GM12874 (cell line): ENCODE results near the gene SHISA5.

Experiments
- CTCF ChIP-seq: IDR thresholded peaks from 2 replicates; pipeline ENCODE4 v1.5.1; 2011; ENCODE audit warnings: low read depth, mild to moderate bottlenecking, control low read depth, low read length, moderate library complexity; ENCODE audit not compliant: insufficient read depth

Gene SHISA5

GRCh38 chr3:48503401-48504050, 448 bp downstream of the SHISA5 start:
- TF ChIP-seq CTCF = no peak

GRCh38 chr3:48502728-48503168, 1.2 kb downstream of the SHISA5 start:
- TF ChIP-seq CTCF = no peak

GRCh38 chr3:48502121-48502520, 1.9 kb downstream of the SHISA5 start:
- no peak for TF ChIP-seq CTCF

GRCh38 chr3:48501196-48501595, 2.8 kb downstream of the SHISA5 start:
- TF ChIP-seq CTCF = no peak

GRCh38 chr3:48500656-48501055, 3.3 kb downstream of the SHISA5 start:
- no peak for TF ChIP-seq CTCF

GRCh38 chr3:48493203-48493501, 10.8 kb downstream of the SHISA5 start:
- TF ChIP-seq CTCF = no peak

- TF ChIP-seq CTCF = no peak
These were observed 11.3 kb downstream of the SHISA5 start for GRCh38 chr3:48492461-48493202.
